NCI-H2107 treated with DMSO at 0.1 percent for 48 hours (cell line): ENCODE results near the gene SPIN2B.
"Not testable (repeated sequence)": the region's sequence is repeated elsewhere in the genome, so short reads cannot be mapped to it uniquely, and the experiment has no call there.

Experiments used
- DNase-seq: peaks from one replicate; lab custom pipeline; 2025; ENCODE audit not compliant: unreplicated experiment; lab: John Stamatoyannopoulos, UW

The SPIN2B gene

GRCh38 chrX:57121162-57121755, at the start of gene SPIN2B:
TSS of gene SPIN2B (minus strand) at chrX:57121548.
- peak; percentile 68 for DNase-seq

DNA sequence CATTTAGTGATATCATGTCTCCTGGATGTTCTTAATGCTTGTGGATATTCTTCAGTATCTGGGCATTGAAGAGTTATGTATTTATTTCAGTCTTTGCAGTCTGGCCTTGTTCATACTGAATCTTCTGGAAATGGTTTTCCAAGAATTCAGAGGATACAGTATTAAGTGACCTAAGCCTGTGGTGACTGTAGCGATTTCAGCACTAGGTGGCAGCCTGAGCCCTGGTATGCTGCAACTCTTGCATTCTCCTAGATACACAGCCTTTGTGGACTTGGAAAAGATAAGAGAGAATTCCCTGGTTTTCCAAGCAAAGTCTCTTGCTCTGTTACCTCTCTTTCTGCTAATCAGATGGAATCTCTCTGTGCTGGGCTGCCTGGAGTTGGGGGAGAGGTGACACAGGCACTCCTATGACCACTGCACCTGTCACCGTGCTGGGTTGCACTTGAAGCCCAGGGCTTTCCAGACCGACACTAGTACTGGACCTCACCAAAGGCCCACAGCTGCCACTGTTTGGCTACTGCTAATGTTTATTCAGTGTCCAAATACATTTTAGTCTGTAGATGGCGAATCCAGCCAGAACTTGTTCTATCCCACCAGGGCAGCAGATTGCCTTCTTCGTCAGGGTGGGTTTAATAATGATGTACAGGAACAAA, 35.2 kb upstream of the SPIN2B start:
- peak; percentile 29 for DNase-seq

- DNase-seq = no peak
These were observed 33.8 kb upstream of the SPIN2B start for GRCh38 chrX:57155171-57155570.

DNA sequence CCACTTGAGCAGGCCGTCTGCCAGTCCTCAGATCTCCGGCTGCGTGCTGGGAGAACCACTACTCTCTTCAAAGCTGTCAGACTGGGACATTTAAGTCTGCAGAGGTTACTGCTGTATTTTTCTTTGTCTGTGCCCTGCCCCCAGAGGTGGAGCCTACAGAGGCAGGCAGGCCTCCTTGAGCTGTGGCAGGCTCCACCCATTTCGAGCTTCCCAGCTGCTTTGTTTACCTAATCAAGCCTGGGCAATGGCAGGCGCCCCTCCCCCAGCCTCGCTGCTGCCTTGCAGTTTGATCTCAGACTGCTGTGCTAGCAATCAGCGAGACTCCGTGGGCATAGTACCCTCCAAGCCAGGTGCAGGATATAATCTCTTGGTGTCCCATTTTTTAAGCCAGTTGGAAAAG, 30.9 kb upstream of the SPIN2B start:
- not testable (repeated sequence) for DNase-seq

DNA sequence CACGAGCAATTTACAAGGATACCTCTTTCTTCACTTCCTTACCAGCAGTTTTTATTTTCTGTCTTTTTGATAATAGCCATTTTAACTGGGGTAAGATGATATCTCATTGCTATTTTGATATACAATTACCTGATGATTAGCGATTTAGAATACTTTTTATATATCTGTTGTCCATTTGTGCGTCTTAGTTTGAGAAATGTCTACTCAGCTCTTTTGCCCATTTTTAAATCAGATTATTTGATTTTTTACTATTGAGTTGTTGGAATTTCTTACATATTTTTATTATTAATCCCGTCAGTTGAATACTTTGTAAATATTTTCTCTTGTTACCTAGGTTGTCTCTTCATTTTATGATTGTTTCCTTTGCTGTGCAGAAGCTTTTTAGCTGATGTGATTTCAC, 17.3 kb upstream of the SPIN2B start:
- DNase-seq = no peak

GRCh38 chrX:57137501-57137900, 16.2 kb upstream of the SPIN2B start:
- peak; percentile 30 for DNase-seq

- DNase-seq = peak; percentile 24
These were observed 15.7 kb upstream of the SPIN2B start, which contains the start of gene SPIN2A for GRCh38 chrX:57137073-57137472. TSS of gene SPIN2A (minus strand) at chrX:57137397. CDS start at chrX:57136597, 800 bp downstream.

DNA sequence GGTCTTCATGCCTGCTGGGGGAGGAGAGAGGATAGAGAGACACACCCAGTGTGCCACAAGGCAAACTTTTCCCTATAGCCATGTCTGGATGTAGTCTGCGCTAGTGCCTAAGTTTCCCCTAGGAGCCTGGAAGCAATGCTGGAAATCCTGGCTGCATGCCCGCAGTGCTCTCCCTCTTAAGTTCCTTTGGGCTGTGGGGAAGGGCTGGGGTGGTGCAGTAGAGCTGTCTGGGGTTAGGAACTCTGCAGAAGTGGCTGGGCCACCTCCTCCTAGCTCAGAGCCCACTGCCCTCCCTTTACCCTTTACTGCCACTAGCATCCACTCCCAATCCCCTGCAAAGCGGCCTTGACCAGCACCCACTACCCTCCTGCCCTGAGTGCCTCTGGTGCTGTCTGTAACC, 15.2 kb upstream of the SPIN2B start:
- not testable (repeated sequence) for DNase-seq

GRCh38 chrX:57135287-57135686, 13.9 kb upstream of the SPIN2B start:
- DNase-seq = no peak

- no peak for DNase-seq
These were observed 13.4 kb upstream of the SPIN2B start for GRCh38 chrX:57134702-57135101.

DNA sequence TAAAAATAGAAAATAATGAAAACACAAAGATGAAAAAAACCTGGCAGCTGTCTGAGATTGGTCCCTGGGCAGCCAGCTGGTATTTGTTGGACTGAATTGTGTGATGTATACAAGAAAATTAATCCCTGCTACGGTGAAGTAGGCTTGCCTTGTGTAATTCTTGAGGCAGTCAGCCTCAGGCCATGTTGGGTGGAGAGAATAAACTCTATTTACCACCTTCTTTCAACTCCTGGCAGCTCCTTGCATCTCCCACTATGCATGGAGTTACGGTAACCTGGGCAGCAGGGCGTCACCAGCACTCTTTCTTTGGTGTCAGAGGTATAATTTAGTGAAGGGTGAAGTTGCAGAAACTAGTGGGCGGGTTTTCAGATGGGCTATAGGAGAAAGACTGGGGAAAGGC, 12.4 kb upstream of the SPIN2B start:
- no peak for DNase-seq

DNA sequence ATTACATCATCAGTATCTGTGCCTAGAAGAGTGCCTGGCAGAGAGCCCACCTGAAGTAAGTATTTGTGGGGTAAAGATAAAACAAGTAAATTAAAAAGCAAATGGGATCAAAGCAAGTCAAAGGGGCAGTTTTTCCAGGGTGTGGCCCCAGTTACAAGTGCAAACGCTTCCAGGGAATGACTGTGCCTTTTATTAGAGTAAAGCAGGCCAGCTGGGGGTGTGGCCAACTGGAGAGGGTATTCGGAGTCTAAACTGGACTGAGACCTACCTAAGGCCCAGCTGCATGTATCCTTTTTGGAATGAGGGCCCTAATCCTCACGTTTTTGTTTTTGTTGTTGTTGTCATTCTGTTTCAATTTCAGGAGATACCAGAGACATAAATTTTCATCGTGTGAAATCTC, 11.9 kb upstream of the SPIN2B start:
- not testable (repeated sequence) for DNase-seq

GRCh38 chrX:57132046-57132445, 10.7 kb upstream of the SPIN2B start:
- no peak for DNase-seq

DNA sequence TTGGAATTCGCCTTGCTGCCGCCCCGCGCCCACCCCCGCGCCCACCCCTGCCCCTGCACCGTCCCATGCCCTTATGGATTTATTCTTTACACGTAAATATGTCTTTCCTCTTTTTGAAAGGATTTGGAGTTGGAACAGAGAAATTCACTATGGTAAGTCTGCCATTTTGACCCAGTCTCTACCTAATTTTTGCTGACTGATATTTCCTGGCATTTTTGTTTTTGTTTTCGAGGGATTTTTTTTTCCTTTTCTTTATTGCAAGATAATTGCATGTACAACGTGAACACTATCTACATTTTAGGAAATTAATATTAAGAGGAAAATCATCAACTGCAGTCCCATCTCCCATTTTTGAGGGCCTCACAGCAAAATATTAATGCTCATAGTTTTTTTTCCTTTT, 468 bp upstream of the SPIN2B start:
- DNase-seq = no peak

- DNase-seq = not testable (repeated sequence)
These were observed 658 bp downstream of the SPIN2B start for GRCh38 chrX:57120619-57121161.

DNA sequence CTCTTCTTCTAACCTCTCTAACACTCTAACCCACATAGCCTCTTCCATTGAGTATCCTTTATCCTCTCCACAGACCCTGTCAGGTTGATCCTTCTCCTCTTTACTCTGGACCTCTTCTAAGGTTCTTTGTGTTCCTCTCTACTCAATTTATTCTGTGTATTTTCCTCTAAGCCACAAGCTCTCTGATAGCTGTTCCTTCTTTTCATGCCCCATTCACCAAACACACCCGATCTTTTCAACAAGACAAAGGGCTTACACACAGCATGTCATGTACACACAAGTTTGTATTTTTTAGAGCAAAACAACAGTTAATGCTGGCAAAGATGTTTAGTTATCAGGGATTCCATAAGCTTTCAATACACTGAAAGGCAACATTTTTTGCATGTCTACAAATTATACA, 1.9 kb downstream of the SPIN2B start:
- DNase-seq = peak; percentile 29

DNA sequence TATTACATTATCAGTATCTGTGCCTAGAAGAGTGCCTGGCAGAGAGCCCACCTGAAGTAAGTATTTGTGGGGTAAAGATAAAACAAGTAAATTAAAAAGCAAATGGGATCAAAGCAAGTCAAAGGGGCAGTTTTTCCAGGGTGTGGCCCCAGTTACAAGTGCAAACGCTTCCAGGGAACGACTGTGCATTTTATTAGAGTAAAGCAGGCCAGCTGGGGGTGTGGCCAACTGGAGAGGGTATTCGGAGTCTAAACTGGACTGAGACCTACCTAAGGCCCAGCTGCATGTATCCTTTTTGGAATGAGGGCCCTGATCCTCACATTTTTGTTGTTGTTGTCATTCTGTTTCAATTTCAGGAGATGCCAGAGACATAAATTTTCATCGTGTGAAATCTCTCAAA, 3.8 kb downstream of the SPIN2B start:
- DNase-seq = not testable (repeated sequence)

- no peak for DNase-seq
These were observed 16.4 kb downstream of the SPIN2B start for GRCh38 chrX:57104921-57105398.

- no peak for DNase-seq
These were observed 16.9 kb downstream of the SPIN2B start for GRCh38 chrX:57104406-57104805.

DNA sequence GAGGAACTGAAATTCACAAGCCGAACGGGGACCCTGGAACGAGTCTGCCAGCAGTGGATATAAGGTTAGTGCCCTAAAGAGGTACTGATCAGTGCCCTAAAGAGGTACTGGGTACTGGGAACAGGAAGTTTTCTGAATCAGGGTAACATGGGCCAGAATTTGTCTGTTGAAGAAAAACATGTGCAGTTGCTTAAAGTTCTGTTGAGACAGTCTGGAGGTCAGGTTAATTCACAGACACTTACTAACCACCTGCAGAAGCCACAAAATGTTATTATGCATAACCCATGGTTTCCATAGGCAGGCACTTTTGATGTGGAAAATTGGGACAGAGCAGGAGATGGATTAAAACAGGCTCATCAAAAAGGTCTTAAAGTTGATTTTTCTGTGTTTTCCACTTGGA, 17.9 kb downstream of the SPIN2B start:
- no peak for DNase-seq

DNA sequence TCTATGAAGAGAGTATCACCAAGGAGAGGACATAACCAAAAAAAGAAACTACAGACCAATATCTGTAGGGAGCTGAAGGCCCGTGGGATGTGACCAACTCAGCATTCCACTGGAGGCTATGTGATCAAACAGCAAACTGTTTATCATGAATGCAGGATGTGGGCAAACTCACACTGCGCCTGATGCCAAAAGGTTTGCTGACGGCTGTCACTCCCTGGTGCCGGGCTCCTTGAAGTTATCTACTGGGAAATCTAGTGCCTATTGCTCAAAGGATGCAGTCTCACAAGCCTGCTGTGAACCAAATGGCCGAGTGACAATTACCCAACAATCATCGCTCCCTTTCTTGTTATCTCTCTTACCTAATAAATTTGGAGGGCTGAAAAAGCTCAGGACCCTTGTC, 18.4 kb downstream of the SPIN2B start:
- not testable (repeated sequence) for DNase-seq

- DNase-seq = no peak
These were observed 38.2 kb downstream of the SPIN2B start for GRCh38 chrX:57083143-57083542.
